IPS-18a (cell line): ENCODE measurements around the gene EXOSC1.

ENCODE experiments used
- H3K27ac ChIP-seq: one replicate; pipeline ENCODE4 v1.5.1; 2013; ENCODE audit warnings: low read length
- H3K27me3 ChIP-seq: one replicate; pipeline ENCODE4 v1.6.1; 2013; ENCODE audit warnings: mild to moderate bottlenecking, low read length; ENCODE audit not compliant: control insufficient read depth, insufficient read depth
- H3K36me3 ChIP-seq: one replicate; pipeline ENCODE4 v1.6.1; 2013; ENCODE audit warnings: low read depth, low read length; ENCODE audit not compliant: control insufficient read depth
- H3K4me1 ChIP-seq: one replicate; pipeline ENCODE4 v1.6.1; 2013; ENCODE audit warnings: low read depth, low read length; ENCODE audit not compliant: control insufficient read depth
- H3K4me3 ChIP-seq: one replicate; pipeline ENCODE4 v1.5.1; 2013; ENCODE audit warnings: low read length
- H3K9ac ChIP-seq: one replicate; pipeline ENCODE4 v1.6.1; 2013; ENCODE audit warnings: mild to moderate bottlenecking, low read length, moderate library complexity
- H3K9me3 ChIP-seq: one replicate; pipeline ENCODE4 v1.6.1; 2013; ENCODE audit warnings: low read depth, low read length; ENCODE audit not compliant: control insufficient read depth

The EXOSC1 gene

DNA sequence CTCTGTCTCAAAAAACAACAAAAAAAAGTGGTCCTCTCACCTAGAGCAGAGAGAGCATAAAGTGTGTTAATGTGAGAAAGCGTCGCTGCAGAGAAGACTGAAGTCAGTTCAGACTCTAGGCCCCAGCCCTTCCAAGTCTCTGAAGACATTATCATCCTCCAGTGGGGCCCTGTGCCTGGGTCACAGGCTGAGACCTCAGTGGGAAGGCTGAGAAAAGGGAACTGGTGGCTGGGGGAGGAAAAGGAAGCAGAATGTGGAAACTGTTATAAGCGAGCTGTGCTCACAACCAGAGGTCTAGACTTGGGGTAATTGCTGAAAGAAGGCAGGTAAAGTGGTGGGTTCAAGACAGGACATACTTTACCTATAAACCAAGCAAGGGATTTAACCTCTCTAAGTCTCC lies 39.7 kb downstream of the EXOSC1 start:
- H3K9me3 ChIP-seq: no peaks in the 10 kb centered on the region
- no peak overlapping the region for H3K9ac ChIP-seq
- H3K27me3 ChIP-seq: no peaks in the 10 kb centered on the region
- no peaks in the 10 kb centered on the region for H3K4me1 ChIP-seq
- no peak overlapping the region for H3K4me3 ChIP-seq
- no peaks in the 10 kb centered on the region for H3K36me3 ChIP-seq
- no peak overlapping the region for H3K27ac ChIP-seq

DNA sequence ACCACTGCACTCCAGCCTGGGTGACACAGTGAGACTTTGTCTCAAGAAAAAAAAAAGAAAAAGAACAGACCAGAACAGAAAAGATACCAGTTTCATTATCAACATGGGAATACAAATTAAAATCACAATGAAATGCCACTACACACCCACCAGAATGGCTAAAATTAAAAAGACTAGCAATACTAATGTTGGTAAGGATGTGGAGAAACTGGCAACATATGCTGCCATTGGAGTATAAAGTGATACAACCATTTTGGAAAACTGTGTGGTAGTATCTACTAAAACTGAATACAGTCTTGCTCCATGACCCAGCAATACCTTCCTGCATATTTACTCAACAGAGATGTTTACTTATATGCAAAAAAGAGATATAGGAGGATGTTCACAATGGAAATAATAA lies 41.8 kb downstream of the EXOSC1 start:
- H3K9me3 ChIP-seq: no peaks in the 10 kb centered on the region
- H3K36me3 ChIP-seq: no peaks in the 10 kb centered on the region
- peaks cover 5% of the 10 kb centered on the region for H3K4me1 ChIP-seq
- no peaks in the 10 kb centered on the region for H3K27me3 ChIP-seq
- H3K4me3 ChIP-seq: no peak overlapping the region
- no peak overlapping the region for H3K9ac ChIP-seq
- H3K27ac ChIP-seq: no peak overlapping the region

DNA sequence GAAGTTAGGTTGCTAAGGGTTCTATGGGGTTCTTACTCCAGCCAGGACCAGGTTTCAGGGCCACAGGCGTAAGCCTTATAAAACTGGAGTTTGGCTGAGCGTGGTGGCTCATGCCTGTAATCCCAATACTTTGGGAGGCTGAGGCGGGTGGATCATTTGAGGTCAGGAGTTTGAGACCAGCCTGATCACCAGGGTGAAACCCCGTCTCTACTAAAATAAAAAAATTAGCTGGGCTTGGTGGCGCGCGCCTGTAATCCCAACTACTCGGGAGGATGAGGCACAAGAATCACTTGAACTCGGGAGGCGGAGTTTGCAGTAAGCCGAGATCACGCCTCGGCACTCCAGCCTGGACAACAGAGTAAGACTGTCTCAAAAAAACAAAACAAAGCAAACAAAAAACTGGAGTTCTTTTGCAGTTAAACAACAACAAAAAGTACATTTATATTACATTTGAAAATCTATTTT lies 44.3 kb downstream of the EXOSC1 start:
- H3K4me1 ChIP-seq: peaks cover 5% of the 10 kb centered on the region
- H3K4me3 ChIP-seq: peak overlapping the region; percentile 94
- H3K36me3 ChIP-seq: peaks cover 6% of the 10 kb centered on the region
- H3K27me3 ChIP-seq: no peaks in the 10 kb centered on the region
- H3K9ac ChIP-seq: peak overlapping the region; percentile 81
- no peaks in the 10 kb centered on the region for H3K9me3 ChIP-seq
- peak overlapping the region; percentile 88 for H3K27ac ChIP-seq

DNA sequence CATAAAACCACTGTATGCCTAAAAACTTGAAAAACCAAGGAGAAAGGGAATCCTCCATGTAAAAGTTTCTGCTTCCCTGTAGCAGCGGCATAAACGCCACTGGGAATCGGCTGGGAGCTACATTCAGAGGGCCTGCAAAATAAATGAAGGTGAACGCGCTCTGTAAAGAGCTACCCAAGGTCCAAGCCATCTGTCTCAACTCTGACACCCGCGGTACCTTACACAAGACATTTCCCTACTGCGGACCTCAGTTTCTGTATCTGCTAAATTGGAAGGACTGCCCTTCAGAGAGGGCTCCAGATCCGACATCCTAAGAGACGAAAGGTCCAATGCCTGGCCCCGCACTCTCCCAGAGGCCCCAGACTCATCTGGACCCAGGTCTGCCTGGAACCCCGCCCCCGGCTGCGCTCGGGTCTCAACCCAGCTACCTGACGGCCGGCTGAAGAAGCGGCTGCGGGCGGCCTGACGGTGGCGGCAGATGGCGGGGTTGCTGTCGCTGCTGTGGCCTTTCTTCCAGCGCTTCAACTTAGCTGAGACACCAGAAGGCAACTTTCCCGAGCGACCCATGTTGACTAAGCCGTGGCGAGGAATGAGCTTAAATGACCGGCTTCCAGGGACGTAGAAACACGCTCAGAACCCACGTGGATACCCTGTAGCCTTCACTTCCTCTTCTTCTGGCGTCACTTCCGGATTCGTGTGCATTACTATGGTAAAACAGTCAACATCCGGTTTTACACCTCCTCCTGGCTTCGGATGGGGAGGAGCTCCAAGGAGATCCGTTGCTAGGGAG lies 44.9 kb downstream of the EXOSC1 start, which contains the start of gene RRP12:
TSS of gene RRP12 (minus strand) at position 676 of the 790 bp plus-strand sequence. CDS start at position 567, 109 bp downstream.
- peak within 1 kb of the TSS; percentile 94 for H3K4me3 ChIP-seq
- no peaks in the 10 kb centered on the region for H3K27me3 ChIP-seq
- H3K9ac ChIP-seq: peak within 1 kb of the TSS; percentile 81
- H3K4me1 ChIP-seq: peaks cover 5% of the 10 kb centered on the region
- peaks cover 13% of the 10 kb centered on the region for H3K36me3 ChIP-seq
- peak within 1 kb of the TSS; percentile 88 for H3K27ac ChIP-seq
- H3K9me3 ChIP-seq: no peaks in the 10 kb centered on the region

DNA sequence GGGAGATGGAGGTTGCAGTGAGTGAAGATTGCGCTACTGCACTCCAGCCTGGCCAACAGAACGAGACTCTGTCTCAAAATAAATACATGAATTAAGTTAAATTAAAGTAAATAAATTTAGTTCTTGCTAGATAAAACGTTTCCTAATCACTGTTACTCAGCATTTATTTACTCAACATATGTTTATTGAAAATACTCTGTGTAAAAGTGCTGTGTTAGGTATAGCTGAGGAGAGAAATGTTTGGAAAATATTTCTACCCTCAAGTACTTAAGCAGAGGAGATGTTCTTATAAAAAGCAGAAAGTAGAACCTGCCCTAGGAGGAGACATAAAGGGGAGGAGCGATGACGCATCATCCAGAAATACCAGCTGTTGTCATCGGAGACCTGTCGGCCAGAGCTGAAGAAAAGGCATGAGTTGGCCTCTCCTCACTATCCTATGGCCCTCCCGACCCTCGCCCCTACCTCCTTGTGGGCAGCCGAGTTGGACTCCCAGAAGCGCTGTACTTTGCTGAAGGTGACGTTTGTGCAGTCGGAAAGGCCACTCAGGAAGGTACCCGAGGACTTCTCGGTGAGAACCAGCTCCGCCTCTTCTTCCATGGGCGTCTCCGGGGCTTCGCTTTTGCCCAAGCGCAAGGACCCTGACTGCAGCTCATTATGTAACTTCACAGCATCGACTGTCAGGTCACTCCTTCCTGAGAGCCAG lies 45.8 kb downstream of the EXOSC1 start:
- Histone ChIP-seq H3K4me3 (peak overlapping the region; percentile 94), H3K9me3 (no peaks in the 10 kb centered on the region), H3K9ac (peak overlapping the region; percentile 81), H3K36me3 (peaks cover 15% of the 10 kb centered on the region), H3K27ac (no peak overlapping the region), H3K27me3 (no peaks in the 10 kb centered on the region), H3K4me1 (peaks cover 5% of the 10 kb centered on the region)

DNA sequence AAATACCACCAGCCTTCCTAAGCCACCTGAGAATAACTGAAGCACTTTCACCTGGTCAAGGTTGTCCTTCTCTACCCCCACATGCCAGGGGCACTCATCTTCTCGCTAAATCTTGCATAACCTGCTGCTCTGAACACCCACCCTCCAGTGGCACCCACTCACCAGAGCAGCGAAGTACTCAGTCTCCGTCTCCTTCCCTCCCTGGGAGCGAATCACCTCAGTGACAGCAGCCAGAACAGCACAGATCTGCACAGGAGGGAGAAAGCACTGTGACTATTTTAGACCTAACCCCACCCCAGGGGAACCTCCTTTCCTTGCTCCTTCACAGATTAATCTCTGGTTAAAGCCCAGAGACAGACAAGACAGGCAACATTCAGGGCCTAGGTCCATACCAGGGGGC lies 49.8 kb downstream of the EXOSC1 start:
- H3K36me3 ChIP-seq: peaks cover 33% of the 10 kb centered on the region
- no peaks in the 10 kb centered on the region for H3K9me3 ChIP-seq
- no peak overlapping the region for H3K27ac ChIP-seq
- no peak overlapping the region for H3K9ac ChIP-seq
- peaks cover 5% of the 10 kb centered on the region for H3K4me1 ChIP-seq
- no peaks in the 10 kb centered on the region for H3K27me3 ChIP-seq
- H3K4me3 ChIP-seq: no peak overlapping the region

DNA sequence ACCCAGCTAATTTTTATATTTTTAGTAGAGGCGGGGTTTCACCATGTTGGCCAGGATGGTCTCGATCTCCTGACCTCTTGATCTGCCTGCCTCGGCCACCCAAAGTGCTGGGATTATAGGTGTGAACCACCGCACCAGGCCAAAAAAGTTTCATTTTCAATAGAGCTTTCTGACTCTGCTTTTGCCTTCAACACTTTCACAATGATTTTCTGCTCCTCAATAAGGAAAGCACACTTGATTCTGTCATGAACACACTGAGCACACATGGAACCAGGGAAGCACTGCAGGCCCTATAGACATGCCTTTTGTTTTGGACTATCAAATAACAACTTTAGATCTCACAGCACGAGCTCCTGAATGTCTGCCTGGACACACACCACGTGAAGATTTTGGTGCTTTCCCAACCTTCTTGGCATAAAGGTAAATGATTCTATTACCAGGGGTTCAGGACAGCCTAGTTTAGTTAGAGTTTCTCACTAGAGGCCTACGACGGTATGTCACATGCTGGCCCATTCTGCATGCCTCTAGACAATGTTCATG lies 52.7 kb downstream of the EXOSC1 start:
- Histone ChIP-seq H3K36me3 (peaks cover 56% of the 10 kb centered on the region), H3K9me3 (no peaks in the 10 kb centered on the region), H3K4me1 (no peaks in the 10 kb centered on the region), H3K9ac (no peak overlapping the region), H3K4me3 (no peak overlapping the region), H3K27ac (no peak overlapping the region), H3K27me3 (no peaks in the 10 kb centered on the region)

DNA sequence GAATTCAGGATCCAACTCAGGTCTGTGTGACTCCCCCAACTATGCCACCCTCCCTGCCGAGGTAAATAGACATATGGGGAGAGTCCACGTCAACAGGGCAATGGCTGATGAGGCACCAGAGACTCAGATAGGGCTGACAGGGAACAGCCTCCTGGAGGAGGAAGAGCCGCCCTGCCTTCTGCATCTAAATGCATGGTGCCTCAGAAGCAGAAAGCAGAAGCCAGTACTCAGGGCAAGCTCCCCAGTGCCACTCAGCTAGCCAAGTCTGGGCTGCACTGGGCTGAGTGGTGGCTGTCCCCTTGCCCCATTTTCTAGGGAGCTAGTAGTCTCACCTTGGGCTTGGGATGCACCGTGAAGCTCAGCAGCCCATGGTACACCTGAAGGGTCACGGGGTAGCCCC lies 55.7 kb downstream of the EXOSC1 start:
- Histone ChIP-seq H3K9me3 (no peaks in the 10 kb centered on the region), H3K4me1 (no peaks in the 10 kb centered on the region), H3K9ac (no peak overlapping the region), H3K27ac (no peak overlapping the region), H3K36me3 (peaks cover 62% of the 10 kb centered on the region), H3K4me3 (no peak overlapping the region), H3K27me3 (no peaks in the 10 kb centered on the region)

DNA sequence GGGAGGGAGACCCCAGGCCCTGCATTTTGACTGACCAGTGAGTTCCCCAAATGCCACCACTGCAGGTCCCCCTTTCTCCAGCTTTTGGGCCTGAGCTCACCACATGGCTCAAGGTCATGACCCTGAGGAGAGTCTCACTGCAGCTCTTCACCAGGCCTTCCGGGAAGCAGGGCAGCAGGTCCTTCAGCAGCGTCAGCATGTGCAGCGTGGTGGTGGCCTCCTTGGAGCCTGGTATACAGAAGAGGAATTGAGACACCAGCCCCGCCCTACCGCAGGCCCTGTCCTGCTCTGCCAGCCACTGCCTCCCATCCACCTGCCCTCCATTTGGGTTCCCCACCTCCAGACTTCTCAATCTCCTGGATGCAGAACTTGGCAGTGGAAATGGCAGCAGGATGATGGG lies 57.7 kb downstream of the EXOSC1 start:
- no peaks in the 10 kb centered on the region for H3K4me1 ChIP-seq
- no peaks in the 10 kb centered on the region for H3K27me3 ChIP-seq
- no peak overlapping the region for H3K27ac ChIP-seq
- no peak overlapping the region for H3K4me3 ChIP-seq
- no peak overlapping the region for H3K9ac ChIP-seq
- no peaks in the 10 kb centered on the region for H3K9me3 ChIP-seq
- peaks cover 55% of the 10 kb centered on the region for H3K36me3 ChIP-seq
